Retinal pigment epithelial cell (primary cell): ENCODE results near the gene PLXDC1.

Experiments
- DNase-seq: peaks from one replicate; pipeline ENCODE4 v3.0.0-alpha.2; 2010; ENCODE audit warnings: low read depth
- H3K4me3 ChIP-seq: 2 replicates; pipeline ENCODE4 v1.5.1; 2011; ENCODE audit warnings: mild to moderate bottlenecking, low read length, control low read depth, moderate library complexity
- CTCF ChIP-seq: conservative IDR thresholded peaks from 2 replicates; pipeline ENCODE4 v1.5.1; 2011; ENCODE audit warnings: low read depth, low read length, control low read depth, inconsistent platforms

PLXDC1 gene

DNA sequence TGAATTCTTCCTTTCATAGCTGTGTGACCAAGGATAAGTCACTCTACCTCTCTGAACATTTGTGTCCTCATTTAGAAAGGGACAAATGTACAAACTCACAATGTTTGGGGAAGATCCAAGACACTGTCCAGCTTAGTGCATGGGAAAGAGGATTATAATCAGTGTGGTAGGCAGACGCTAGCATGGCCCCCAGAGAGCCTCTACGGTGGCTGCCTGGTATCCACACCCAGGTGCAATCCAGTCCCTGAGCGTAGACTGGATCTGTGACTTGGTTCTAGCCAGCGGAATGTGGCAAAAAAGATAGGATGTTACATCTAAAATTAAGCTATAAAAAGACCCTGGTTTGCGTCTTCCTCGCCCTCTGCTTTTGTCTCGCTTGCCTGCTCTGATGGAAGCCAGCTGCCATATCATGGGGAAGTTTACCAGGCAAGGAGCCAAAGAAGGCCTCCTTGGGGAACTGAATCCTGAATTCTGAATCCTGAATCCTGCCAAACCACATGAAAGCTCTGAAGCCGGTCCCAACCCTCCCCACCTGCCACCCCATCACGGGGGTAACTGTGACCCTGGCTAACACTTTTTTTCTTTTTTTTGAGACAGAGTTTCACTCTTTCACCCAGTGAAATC lies 51.7 kb downstream of the PLXDC1 start:
- DNase-seq: no peak
- H3K4me3 ChIP-seq: no peak overlapping the region
- TF ChIP-seq CTCF: no peak

GRCh38 chr17:39098588-39098987 lies 52.8 kb downstream of the PLXDC1 start:
- no peak for DNase-seq
- no peak overlapping the region for H3K4me3 ChIP-seq
- no peak for TF ChIP-seq CTCF

DNA sequence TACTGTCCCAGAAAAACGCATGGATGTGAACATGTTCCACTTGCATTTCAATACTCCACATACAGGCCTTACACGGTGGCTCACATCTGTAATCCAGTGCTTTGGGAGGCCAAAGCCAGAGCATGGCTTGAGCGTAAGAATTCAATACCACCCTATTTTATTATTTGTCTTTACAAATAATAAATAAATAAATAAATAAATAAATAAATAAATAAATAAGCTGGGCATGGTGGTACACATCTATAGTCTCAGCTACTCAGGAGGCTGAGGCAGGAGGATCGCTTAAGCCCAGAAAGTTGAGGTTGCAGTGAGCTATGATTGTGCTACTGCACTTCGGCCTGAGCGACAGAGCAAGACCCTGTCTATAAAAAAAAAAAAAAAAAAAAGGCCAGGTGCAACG lies 53.9 kb downstream of the PLXDC1 start:
- H3K4me3 ChIP-seq: no peak overlapping the region
- TF ChIP-seq CTCF: no peak
- no peak for DNase-seq

DNA sequence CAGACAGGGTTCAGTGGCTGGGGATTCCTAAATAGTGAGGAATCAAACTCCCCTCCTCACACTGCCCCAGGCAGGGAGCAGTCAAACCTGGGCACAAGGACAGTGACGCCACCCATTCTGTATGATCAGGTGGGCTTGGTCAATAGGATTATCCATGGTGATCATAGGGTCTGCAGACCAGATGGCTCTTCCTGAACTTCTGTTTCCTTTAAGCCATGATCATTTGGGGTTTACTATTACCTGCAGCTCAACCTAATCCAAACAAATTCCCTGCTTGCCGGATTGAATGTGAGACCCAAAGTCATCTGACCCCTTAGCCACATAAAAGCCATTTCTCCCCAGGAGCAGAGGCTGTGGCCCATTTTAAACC lies 54.3 kb downstream of the PLXDC1 start:
- H3K4me3 ChIP-seq: no peak overlapping the region
- no peak for DNase-seq
- no peak for TF ChIP-seq CTCF

DNA sequence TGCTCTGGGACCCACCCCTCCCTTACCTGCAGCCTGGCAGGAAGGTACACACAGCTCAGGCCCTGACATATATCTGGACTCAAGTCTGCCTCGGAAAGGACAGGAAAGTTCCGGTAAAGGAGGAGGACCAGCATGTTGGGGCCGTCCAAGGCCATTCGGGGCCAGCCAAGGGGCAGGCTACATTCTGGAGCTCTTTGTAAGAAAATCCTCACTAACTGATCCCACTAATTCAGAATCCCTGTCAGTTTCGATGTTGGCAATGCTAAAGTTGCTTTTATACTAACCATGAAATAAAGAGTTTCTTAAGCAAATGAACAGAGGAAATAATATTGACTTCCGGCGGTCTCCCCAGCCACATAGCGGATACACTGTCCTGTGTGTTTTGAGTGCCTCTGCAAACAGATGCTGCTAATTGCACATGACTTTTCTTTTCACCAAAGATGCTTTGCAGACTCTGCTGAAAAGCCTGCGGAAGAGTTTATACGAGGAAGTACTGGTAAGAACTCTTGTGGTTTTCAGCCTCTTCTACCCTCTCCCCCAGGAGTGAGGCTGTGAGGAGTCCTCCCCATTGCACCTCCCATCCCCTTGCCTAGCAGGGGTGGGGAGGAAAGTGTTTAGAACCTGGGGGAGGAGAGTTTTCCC lies 54.8 kb downstream of the PLXDC1 start:
- no peak for TF ChIP-seq CTCF
- H3K4me3 ChIP-seq: no peak overlapping the region
- no peak for DNase-seq

DNA sequence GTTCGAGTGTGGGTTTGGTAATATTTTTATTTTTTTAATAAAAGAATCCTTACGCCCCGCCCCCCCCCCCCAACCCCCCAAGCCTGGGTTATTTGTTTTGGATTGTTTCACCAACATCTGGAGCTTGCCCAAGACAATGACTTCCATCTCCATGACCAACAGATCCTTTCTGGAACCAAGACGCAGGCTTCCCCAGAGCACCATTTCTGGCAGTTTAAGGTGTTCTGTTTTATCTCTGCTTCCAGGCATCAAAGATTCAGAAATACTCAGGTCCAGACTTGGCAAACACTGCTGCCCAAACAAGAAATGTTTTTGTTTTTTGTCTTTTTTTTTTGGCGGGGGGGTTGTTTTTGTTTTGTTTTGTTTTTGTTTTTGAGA lies 56.1 kb downstream of the PLXDC1 start:
- TF ChIP-seq CTCF: no peak
- H3K4me3 ChIP-seq: no peak overlapping the region
- no peak for DNase-seq

DNA sequence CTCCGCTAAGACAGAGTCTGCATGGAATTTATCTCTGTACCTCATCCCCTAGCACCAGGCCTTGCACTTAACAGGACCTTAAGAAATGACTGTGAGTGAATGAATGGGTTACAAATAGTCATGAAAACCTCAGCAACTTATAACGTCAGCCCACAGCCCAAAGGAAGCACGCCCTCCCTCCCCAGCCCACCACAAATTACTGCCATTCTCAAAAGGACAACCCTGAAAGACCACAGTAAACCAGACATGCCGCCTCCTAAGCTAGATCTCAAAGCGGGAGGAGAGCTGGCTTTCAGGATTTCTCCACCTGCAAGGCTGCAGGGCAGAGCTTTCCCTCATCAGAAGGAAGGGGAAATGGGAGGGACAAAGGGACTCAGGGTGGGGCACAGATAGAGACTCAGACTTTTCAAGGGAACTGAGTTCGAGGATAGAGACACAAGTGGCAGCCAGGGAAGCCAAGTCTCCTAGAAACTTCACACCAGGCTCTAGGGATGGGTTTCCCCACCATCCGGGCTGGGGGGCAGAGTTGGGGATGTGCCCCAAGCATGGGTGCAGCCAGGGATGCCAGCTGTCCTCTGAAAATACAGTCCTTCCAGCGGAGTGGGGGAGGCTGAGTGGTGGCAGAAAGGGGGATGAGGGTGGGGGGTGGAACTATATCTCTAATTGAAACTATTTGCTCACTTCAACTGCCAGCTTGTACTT lies 56.7 kb downstream of the PLXDC1 start:
- no peak for DNase-seq

More for the DNA sequence above, 56.7 kb downstream of the PLXDC1 start:
- no peak overlapping the region for H3K4me3 ChIP-seq
- TF ChIP-seq CTCF: no peak
